Activated CD8-positive, alpha-beta memory T cell treated with anti-CD3 and anti-CD28 coated beads, Interleukin-2, amount 50 U/mL, for 1 hour (primary cell): ENCODE data around the gene POLD4.
"Not testable (repeated sequence)": the region's sequence is repeated elsewhere in the genome, so short reads cannot be mapped to it uniquely, and the experiment has no call there.

ENCODE experiments used
- DNase-seq: peaks from one replicate; pipeline ENCODE4 v3.0.0-alpha.2; 2020; ENCODE audit errors: extremely low read depth

The POLD4 gene

DNA sequence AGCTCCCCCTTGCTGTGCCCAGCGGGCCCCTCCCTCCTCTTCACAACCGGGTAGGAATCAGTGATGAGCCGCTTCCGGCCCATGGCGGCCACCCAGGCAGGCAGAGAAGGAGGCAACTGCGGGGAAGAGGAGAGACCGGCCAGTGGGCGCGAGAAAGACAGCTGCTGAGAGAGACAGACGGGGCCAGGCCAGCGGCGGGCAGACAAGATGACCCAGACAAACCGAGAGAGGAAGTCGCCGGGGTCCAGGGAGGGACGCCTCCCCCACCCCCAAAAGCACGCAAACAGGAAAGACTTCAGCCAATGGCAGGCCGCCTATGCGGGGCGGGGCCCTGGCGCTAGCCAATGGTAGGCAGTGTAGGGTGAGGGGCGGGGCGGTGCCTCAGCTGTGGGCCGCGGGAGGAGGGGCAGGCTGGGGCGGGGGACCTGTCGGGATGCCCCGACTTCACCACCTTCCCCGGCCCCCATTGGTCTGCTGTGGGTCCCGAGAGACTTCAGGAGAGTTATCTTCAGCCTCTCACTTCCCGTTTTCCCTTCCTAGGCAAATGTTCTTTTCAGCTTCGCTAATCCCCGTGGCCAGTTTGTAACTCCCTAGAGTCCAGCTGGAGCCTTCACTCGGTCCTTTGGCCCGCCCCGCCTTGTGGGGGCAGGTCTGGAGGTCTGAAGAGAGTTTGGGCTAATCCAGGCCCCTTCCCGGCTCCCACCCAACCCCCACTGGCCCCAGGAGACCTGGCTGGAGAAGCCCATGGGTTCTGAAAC, at the start of gene POLD4:
POLD4 (minus strand) TSS at position 230 of the 758 bp plus-strand sequence; CDS start at position 83, 147 bp downstream.
- peak; percentile 85 for DNase-seq

DNA sequence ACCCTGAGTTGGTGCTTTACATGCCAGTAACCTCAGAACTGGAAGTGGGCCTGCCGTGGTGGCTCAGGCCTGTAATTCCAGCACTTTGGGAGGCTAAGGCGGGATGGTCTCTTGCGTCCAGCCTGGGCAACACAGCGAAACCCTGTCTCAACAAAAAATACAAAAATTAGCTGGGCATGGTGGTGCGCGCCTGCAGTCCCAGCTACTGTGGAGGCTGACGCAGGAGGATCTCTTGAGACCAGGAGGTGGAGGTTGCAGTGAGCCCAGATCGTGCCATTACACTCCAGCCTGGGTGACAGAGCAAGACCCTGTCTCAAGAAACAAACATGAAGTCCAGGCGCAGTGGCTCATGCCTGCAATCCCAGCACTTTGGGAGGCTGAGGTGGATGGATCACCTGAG, 49.7 kb upstream of the POLD4 start:
- DNase-seq, result not testable (repeated sequence)

DNA sequence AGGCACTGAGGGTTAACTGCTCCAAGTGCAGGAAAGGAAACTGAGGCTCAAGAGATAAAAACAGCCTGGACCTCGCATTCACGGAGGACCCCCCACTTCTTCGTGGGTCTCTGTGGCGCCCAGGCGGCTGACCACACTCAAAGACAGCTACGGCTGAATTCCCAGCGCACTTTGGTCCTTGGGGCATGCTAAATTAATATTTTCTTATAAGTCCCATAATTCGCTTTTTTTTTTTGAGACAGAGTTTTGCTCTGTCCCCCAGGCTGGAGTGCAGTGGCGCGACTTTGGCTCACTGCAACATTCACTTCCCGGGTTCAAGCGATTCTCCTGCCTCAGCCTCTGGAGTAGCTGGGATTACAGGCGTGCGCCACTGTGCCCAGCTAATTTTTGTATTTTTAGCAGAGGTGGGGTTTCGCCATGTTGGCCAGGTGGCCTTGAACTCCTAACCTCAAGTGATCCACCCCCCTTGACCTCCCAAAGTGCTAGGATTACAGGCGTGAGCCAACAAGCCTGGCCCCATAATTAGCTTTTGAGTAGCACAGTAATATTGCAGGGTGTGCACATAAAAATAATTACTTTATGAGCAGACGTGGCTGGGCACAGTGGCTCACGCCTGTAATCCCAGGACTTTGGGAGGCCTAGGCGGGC, 49.0 kb upstream of the POLD4 start:
- not testable (repeated sequence) for DNase-seq

DNA sequence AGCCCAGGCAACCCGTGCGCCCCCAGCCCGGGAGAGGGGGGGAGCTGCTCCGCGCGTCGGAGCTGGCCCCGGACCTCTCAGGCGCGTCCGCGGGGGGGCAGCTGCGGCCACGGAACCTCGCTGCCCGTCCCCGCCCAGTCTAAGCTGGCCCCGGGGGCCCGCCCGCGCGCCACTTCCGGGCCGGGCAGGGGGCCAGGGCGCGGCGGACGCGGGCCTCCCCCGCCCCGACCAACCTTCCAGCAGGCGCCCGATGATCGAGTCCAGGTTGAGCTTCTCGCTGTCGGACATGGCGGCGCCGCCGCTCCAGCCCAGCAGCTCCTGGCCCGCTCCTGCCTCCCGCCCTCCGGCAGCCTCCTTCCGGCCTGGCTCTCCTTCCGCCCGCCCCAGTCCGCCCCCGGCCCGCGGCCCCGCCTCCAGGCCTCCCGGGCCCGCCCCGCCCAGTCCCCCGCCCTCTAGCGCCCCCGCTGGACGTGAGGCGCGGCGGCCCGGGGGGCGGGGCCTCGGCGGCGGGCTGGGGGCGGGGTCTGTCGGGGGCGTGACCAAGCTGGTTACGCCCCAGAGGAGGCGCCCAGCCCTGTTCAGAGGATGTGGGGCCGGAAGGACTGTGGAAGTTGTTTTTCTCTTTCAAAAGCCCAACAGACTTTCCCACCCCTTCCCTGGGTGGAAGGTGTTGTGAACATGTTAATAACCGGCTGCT, 48.3 kb upstream of the POLD4 start, which contains the start of gene PPP1CA:
PPP1CA (minus strand) TSS at position 364 of the 697 bp plus-strand sequence; CDS start at position 288, 76 bp downstream.
- peak; percentile 72 for DNase-seq

DNA sequence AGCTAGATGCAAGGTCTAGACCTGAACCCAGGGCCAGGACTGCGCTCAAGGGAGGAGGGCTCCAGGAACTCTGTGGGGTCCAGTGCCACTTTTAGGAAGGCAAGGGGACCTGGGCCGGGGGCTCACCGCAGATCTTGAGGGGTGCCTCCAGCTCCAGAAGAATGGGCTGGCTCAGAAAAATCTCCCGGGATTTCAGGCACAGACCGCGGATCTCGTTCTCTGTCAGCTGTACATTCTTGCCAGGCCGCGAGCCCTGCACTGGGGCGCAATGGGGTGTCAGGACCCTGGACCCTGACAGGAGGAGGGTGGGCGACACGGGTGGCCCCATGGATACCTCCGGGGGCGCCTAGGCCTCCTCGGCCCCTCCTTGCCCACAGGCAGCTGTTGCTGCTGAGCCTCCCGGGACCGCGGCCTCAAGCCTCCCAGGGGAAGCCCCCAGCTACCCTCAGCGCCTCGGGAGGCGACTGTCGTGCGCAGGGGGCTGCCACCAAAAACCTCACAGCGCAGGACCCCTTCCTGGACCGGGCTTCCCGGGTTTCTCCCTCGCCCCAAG, 47.7 kb upstream of the POLD4 start:
- no peak for DNase-seq

DNA sequence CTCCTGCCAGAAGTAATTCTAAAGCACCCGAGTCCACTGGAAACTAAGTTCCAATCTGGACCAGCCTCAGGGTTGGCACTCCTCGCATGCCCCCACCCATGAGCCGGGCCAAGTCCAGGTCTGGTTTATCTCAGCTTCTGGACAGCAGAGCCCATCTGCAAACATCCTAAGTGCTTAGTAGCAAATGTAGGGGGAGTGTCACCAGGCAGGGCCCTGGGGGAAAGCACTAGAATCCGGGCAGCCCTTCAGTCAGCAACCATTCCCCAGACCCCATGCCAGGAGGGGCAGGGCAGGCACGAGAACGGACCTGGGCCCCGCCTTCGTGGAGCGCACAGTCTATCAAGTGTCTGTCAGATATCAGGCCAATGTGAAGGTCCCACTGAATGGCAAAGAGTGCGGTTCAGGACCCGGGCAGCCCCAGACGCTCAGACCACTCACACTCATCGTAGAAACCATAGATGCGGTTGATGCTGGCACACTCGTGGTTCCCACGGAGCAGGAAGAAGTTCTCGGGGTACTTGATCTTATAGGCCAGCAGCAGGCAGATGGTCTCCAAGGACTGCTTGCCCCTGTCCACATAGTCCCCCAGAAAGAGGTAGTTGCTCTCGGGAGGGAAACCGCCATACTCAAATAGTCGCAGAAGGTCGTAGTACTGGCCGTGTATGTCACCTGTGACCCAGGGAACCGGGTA, 47.0 kb upstream of the POLD4 start:
- no peak for DNase-seq

DNA sequence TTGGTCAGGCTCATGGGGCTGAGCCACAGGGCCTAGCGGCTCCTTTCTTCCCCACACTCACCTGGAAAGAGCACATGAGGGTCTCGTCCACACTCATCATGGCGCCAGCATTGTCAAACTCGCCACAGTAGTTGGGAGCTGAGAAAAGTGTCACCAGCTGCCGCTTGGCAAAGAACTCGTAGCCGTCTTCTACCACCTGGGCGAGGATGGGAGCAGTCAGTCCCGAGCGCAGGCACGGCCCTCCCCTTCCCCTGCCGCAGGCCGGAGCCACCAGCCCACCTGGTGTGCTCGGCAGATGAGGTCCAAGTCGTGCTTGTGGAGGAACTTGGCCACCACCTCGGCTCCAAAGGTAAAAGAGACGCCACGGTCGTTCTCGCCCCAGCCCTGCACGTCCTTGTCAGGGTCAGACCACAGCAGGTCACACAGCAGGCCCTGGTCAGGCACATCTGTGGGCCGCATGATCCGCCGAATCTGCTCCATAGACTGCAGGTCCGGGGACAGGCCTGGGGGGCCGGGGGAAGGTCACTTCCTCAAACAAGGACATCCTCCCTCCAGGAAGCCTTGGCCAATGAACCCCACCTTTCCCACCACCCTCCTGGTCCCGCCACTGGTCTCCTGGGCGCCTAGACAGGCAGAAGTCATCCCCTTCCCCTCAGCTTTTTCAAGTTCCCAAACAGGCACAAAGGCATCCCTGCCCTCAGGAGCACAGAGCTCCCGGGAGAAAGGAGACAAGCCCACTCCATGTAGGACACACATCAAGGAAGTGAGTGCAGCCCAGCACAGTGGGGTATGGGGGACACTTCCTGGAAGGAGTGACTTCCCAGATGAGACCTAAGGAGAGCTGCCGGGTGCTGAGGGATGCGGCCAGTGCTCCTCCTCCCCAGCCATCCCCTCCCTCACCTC, 45.6 kb upstream of the POLD4 start:
- DNase-seq, result no peak

DNA sequence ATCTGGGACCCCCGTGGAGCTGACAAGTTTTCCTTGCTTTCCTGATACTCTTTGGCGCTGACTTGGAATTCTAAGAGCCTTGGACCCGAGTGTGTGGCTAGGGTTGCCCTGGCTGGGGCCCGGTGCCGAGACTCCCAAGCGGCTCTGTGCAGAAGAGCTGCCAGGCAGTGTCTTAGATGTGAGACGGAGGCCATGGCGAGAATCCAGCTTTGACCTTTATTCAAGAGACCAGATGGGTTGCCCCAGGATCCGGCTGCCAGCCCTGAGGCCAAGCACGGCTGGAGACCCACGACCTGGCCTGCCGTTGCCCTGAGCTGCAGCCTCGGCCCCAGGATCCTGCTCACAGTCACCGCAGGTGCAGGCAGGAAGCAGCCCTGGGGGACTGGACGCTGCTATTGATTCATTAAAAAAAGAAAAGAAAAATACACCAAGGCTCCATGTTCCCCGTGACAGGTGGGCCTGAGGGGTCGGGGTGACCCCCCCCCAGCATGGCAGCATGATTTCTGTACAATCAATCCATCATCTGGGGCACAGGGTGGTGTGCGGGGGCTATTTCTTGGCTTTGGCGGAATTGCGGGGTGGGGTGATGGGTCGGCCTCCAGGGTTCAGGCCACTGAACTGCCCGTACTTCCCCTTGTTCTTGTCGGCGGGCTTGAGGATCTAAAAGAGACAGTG, 44.8 kb upstream of the POLD4 start:
- no peak for DNase-seq

DNA sequence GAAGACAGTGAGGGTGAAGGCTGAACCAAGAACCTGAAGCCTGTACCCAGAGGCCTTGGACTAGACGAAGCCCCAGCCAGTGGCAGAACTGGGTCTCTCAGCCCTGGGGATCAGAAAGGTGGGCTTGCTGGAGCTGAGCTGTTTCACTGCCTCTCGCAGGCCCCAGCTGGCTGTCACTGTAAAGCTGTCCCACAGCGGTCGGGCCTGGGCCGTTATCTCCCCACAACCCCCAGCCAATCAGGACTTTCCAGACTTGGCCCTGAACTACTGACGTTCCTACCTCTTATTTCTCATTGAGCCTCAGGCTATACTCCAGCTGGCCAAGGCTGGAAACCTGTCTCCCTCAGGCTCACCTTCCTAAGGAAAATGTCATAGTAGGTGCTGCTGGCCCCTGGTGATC, 44.2 kb upstream of the POLD4 start:
- DNase-seq, result no peak

DNA sequence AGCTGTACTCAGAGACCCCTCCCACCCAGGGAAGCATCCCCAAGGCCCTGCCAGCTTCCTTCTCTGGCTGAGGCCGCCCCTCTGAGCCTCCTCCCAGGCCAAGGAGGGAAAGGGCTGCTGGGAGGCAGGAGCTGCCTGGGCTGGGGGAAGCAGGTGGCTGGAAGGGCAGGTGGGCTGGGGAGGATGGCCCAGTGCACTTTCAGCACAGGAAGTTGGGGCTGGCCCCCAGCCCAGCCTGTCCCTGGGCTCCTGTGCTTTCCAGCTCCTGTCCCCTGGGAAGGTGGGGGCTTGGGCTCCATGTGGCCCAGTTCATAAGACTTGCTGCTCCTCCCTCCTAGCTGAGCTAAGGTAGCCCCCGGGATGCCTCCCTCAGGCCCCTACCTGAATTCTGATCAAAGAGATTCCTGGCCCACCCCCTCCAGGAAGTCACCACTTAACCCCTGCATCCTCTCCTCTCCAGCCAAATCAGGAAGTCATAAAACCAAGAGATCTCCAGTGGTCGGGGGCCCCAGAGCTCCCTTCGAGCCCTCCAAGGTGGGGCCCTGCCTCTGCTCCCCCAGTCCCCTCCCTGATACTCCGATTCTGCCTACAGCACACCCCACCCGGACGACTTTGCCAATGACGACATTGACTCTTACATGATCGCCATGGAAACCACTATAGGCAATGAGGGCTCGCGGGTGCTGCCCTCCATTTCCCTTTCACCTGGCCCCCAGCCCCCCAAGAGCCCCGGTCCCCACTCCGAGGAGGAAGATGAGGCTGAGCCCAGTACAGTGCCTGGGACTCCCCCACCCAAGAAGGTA, 43.4 kb upstream of the POLD4 start:
- no peak for DNase-seq

DNA sequence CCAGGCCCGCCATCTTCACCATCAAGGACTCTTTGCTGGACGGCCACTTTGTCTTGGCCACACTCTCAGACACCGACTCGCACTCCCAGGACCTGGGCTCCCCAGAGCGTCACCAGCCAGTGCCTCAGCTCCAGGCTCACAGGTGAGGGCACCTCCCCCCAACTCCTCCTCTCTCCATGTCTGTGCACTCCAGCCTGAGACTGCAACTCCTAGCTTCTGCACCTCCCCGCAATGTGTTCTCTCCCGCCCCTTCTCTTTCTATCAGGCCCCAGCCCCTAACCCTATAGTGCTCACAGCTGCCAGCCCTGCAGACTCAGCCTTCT, 42.9 kb upstream of the POLD4 start:
- DNase-seq, result no peak

DNA sequence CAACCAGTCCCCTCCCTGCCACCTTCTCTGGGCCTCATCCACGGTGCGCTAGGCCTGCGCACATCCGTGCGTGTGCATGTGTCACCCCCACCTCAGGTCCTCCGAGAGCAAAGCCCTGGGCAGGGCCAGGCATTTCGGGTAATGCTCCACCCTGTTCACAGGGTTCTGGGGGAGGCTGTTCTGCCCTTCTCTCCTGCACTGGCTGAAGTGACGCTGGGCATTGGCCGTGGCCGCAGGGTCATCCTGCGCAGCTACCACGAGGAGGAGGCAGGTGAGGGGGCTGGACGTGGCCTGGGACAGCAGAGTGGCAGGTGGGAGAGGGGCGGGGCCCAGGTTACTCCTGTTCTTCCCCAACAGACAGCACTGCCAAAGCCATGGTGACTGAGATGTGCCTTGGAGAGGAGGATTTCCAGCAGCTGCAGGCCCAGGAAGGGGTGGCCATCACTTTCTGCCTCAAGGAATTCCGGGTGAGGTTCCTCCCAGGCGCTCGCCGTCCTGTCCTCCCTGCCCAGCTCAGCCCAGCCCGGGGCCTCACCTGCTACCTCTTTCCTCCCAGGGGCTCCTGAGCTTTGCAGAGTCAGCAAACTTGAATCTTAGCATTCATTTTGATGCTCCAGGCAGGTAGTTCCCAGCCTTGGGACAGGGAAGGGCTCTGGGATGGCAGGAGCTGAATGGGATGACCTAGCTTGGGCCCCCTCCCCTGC, 42.4 kb upstream of the POLD4 start:
- DNase-seq, result no peak

DNA sequence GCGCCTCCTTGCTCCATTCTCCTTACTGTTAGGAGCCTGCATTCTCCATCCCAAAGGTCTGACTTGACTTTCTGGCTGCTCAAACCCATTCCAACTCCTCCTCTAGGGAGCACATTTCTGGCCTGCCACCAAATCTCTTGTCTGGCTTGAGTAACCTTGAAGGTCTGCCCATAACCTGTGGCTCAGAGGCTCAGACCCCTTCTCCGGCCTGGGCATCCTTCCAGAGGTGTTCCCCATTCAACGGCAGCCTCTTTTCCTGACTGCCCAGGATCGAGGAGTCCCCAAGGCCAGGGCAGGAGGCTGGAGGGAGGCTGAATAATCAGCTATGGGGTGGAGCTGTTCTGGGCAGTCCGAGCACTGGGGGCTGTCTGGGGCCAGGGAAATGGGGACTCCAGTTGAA, 40.6 kb upstream of the POLD4 start:
- DNase-seq, result no peak

DNA sequence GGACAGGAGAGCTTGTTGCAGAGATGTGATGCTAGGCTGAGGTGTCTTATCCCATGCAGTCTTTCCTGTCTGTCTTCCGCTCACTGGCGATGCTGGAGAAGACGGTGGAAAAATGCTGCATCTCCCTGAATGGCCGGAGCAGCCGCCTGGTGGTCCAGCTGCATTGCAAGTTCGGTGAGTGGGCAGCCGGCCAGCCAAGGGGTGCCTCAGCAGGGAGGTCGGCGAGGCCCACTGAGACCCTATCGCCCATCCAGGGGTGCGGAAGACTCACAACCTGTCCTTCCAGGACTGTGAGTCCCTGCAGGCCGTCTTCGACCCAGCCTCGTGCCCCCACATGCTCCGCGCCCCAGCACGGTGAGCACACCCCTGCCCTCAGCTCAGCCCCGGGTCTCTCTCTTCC, 40.1 kb upstream of the POLD4 start:
- no peak for DNase-seq

DNA sequence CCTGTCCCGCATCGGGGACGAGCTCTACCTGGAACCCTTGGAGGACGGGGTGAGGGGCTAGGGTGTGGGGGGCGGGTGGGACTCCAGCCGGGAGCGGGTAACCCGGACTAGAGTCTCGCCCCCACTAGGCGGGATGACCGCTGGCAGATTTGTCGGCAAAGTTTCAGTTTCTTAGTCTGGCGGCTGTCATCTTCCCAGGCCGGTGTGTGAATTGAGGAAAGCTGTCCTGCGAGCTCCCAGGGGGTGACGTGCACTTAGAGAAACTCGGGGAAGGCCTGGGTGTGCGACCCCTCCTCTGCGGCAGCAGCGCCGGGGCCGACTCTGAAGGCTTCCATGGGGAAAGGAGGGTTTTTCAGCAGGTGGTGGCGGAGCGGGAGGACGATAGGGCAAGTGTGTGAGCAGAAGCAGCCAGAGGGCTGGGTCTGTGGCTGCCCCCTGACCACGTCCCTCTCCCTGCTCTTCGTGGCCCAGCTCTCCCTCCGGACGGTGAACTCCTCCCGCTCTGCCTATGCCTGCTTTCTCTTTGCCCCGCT, 38.9 kb upstream of the POLD4 start:
- DNase-seq, result no peak

DNA sequence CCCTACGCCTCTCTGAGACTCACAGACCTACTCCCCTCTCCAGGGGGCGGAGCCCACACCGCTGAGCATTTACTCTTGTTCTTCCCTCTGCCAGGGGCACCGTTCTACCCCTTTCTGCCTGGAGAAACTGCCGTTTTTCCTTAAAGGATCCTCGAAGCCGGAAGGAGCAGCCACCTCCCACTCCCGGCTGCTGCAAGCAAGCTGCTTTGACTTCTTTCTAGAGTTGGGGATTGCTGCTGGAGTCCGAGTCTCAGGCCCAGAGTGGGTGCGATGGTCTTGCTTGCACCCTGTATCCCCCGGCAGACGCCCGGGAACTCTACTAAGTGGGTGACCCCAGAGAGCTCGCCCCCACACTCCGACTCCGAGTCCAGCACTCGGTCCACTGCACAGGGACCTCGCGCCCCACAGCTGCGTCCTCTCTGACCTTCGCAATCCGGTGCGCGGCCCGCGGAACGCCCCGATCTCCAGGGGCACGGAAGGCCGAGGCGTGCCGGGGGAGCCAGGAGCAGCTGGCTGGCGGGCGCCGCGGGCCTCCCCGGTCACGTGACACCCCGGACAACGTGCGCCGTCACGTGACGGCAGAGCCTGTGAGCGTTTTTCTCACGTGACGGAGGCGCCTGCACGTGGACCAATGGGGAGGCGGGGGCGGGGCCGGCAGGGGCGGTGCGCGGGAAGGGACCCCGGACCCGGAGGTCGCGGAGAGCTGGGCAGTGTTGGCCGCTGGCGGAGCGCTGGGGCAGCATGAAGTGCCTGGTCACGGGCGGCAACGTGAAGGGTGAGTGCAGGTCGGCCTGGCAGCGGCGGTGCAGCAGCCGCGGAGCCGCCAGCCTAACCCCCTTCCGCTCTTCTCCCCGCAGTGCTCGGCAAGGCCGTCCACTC, 38.2 kb upstream of the POLD4 start, which contains the start of gene RAD9A:
RAD9A (plus strand) TSS at position 683 of the 879 bp plus-strand sequence; CDS start at position 742, 59 bp downstream.
- peak; percentile 67 for DNase-seq

DNA sequence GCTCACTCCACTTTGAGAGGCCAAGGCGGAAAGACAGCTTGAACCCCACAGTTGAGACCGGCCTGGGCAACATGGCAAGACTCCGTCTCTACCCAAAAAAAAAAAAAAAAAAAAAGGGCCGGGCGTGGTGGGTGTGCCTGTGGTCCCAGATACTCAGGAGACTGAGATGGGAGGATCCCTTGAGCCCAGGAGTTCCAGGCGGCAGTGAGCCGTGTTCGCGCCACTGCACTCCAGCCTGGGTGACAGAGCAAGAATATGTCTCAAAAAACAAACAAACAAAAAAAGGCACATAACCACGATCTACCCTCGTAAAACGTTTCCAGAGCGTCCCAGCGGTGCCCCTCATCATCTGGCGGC, 37.6 kb upstream of the POLD4 start:
- DNase-seq, result no peak

DNA sequence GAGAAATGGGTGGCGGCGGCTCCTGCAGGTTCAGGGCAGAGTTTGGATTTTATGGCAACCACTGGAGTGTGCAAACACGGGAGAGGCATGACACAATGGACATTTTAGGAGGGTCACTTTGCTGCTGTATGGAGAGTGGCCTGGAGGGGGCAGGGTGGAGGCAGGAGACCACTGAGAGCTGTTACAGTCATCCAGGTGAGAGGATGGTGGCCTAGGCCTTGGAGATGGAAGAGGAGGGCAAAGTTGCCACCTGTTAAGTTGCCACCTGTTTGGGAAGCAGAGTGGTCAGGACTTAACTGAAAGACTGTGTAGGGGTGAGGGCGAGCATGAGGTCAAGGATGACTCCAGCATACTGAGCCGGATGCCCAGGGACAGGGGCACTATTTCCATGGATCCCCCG, 36.1 kb upstream of the POLD4 start:
- DNase-seq, result no peak
